Activated CD8-positive, alpha-beta T cell treated with anti-CD3 and anti-CD28 coated beads for 36 hours (primary cell): Measurements from ENCODE around the gene GAA. TPM values are rescaled to one million over a fixed set of nuclear protein-coding genes. Genes with fewer than 3 reads are reported as not detected.

Source experiments
- ATAC-seq: fragments of 200-7000 bp; cut with Tn5 transposase; one replicate; pipeline ENCODE4 v1.10.0; 2021; ENCODE audit warnings: mild to moderate bottlenecking, moderate library complexity
- CTCF ChIA-PET: fragments of 350-600 bp; sonication (Branson Sonifier 250); formaldehyde crosslinking; loops from one replicate; lab custom pipeline; 2021; ENCODE audit warnings: antibody characterized with exemption; lab: Charles Lee
- POLR2A ChIA-PET: fragments of 350-600 bp; sonication (Branson Sonifier 250); formaldehyde crosslinking; loops from one replicate; lab custom pipeline; 2021; ENCODE audit warnings: antibody characterized with exemption; lab: Charles Lee
- DNase-seq: peaks from one replicate; pipeline ENCODE4 v3.0.0-alpha.2; 2020
- H3K27ac Mint-ChIP-seq: one replicate; pipeline ENCODE4 v1.8.0; 2021; ENCODE audit warnings: mild to moderate bottlenecking, mixed read lengths
- H3K27me3 Mint-ChIP-seq: one replicate; pipeline ENCODE4 v1.8.0; 2021; ENCODE audit warnings: mixed read lengths
- H3K36me3 Mint-ChIP-seq: one replicate; pipeline ENCODE4 v1.8.0; 2021; ENCODE audit warnings: low read depth, mixed read lengths
- H3K4me1 Mint-ChIP-seq: one replicate; pipeline ENCODE4 v1.8.0; 2021; ENCODE audit warnings: low read depth, mixed read lengths
- H3K4me3 Mint-ChIP-seq: one replicate; pipeline ENCODE4 v1.8.0; 2021; ENCODE audit warnings: mild to moderate bottlenecking, moderate library complexity, mixed read lengths
- H3K9me3 Mint-ChIP-seq: one replicate; pipeline ENCODE4 v1.8.0; 2021; ENCODE audit warnings: mixed read lengths
- intact Hi-C: fragments of 100-400 bp; cut with micrococcal nuclease; formaldehyde crosslinking; loops from one replicate; pipeline ENCODE4 v1.10.0; 2022
- total RNA-seq, 2 experiments: library from RNA; stranded (reverse); gene quantifications; one replicate each; pipeline ENCODE4 v1.2.3, GENCODE V29; 2021
- TF ChIP-seq, protein P1 (sequence below): fragments of 200-600 bp; IDR thresholded peaks from one replicate; pipeline ENCODE4 v1.8.0; 2022; ENCODE audit warnings: antibody characterized with exemption, mild to moderate bottlenecking

The GAA gene
- total RNA-seq, 2 experiments from 2014 or later: 42.6 to 46.2 TPM

DNA sequence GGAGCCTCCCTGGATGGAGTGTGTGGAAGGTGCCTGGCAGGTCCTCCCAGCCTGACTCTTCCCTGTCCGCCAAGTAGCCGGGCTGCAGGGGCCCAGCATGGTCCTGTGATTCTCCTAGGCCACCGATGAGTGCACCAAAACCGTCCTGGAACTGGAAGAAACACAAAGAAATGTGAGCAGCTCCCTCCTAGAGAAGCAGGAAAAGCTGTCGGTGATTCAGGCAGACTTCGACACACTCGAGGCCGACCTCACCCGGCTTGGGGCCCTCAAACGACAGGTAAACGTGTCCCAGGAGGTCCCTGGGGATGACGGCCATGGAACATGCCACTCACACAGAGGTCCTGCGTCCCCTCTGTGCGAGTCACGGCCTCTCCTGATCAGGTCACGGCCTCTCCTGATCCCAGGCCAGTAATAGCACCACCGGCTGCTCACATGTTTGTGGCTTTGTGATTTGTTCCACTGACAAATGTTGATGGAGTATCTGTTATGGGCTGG lies 4.2 kb upstream of the GAA start:
- no peak overlapping the region for H3K27ac Mint-ChIP-seq
- no peaks in the 10 kb centered on the region for H3K9me3 Mint-ChIP-seq
- peaks cover 2% of the 10 kb centered on the region for H3K36me3 Mint-ChIP-seq
- CTCF ChIA-PET: interaction anchor here (1.6 kb wide), 1 partner anchor 89 kb away, joined by 4 read pairs; no protein-coding TSS in a partner anchor
- intact Hi-C loops: no loop called here
- ATAC-seq: no peak
- H3K4me1 Mint-ChIP-seq: peaks cover 16% of the 10 kb centered on the region
- POLR2A ChIA-PET: no interaction called here
- TF ChIP-seq, protein P1, sequence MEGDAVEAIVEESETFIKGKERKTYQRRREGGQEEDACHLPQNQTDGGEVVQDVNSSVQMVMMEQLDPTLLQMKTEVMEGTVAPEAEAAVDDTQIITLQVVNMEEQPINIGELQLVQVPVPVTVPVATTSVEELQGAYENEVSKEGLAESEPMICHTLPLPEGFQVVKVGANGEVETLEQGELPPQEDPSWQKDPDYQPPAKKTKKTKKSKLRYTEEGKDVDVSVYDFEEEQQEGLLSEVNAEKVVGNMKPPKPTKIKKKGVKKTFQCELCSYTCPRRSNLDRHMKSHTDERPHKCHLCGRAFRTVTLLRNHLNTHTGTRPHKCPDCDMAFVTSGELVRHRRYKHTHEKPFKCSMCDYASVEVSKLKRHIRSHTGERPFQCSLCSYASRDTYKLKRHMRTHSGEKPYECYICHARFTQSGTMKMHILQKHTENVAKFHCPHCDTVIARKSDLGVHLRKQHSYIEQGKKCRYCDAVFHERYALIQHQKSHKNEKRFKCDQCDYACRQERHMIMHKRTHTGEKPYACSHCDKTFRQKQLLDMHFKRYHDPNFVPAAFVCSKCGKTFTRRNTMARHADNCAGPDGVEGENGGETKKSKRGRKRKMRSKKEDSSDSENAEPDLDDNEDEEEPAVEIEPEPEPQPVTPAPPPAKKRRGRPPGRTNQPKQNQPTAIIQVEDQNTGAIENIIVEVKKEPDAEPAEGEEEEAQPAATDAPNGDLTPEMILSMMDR: no peak
- no peak for DNase-seq
- no peak overlapping the region for H3K4me3 Mint-ChIP-seq
- H3K27me3 Mint-ChIP-seq: no peaks in the 10 kb centered on the region

DNA sequence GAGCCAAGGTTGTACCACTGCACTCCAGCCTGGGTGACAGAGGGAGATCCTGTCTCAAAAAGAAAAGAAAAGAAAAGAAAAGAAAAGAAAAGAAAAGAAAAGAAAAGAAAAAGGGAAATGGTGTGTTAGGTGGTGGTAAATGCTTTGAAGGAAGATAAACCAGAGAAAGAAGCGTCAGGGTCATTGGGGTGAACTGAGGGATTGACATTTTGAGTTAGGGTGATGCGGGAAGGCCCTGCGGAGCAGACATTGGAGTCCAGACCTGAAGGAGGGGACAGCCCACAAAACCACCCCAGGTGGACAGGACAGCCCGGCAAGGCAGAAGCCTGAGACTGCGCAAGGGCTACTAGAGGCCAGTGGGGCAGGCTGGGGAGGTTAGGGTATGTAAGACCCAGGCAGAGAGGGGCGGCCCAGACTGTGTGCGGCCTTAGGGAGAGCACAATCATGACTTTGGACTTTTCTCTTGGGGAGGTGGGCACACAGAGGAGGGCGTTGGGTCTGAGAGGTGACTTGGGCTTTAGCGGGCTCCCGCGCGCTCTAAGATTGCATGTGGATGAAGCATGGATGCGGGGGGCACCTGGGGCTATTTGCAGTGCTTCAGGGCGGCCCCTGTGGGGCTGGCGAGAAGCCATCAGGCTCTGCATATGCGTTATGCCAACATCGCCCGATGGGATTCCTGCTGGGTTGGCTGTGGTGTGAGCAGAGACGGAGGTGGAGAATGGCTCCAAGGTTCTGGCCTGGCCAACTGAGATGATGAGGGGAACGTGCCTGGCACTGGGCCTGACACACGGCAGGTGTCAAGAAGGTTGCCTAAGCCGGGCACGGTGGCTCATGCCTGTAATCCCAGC lies 3.3 kb upstream of the GAA start:
- ChIA-PET POLR2A (no interaction called here), CTCF (interaction anchor here (1.6 kb wide), 1 partner anchor 90 kb away, joined by 4 read pairs; no protein-coding TSS in a partner anchor)
- H3K27me3 Mint-ChIP-seq: no peaks in the 10 kb centered on the region
- H3K36me3 Mint-ChIP-seq: peaks cover 2% of the 10 kb centered on the region
- no peaks in the 10 kb centered on the region for H3K9me3 Mint-ChIP-seq
- no peak overlapping the region for H3K27ac Mint-ChIP-seq
- H3K4me1 Mint-ChIP-seq: peaks cover 23% of the 10 kb centered on the region
- intact Hi-C loops: no loop called here
- ATAC-seq (no peak), DNase-seq (no peak)
- TF ChIP-seq, protein P1: no peak
- H3K4me3 Mint-ChIP-seq: no peak overlapping the region

GRCh38 chr17:80099291-80100034 lies 1.9 kb upstream of the GAA start:
- H3K4me3 Mint-ChIP-seq: no peak overlapping the region
- H3K27ac Mint-ChIP-seq: no peak overlapping the region
- POLR2A ChIA-PET: interaction anchor here (0.6 kb wide), 1 partner anchor 17 kb away, joined by 3 read pairs; no protein-coding TSS in a partner anchor

DNA sequence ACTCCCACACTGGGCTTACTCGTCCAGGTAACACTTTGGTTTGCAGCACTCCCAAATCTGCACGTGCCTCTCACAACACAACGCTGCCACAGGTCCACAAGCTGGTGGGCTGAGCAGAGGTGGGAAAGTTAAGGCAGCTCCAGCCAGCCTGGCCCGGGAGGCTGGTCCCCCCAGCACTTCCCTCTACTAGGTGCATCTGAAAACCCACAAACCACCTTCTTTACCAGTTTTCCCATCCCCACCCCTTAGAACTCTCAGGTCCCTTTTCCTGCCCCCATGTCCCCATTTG lies 1.4 kb upstream of the GAA start:
- Mint-ChIP-seq H3K27me3 (no peaks in the 10 kb centered on the region), H3K27ac (no peak overlapping the region), H3K9me3 (no peaks in the 10 kb centered on the region), H3K36me3 (peaks cover 2% of the 10 kb centered on the region), H3K4me1 (peaks cover 29% of the 10 kb centered on the region), H3K4me3 (peak overlapping the region; percentile 71)
- ChIA-PET POLR2A (interaction anchor here (0.6 kb wide), 1 partner anchor 17 kb away, joined by 3 read pairs; no protein-coding TSS in a partner anchor), CTCF (interaction anchor here (1.6 to 2.8 kb wide), 3 partner anchors 8 to 92 kb away, joined by 8 to 21 read pairs (median 15); no protein-coding TSS in a partner anchor)
- TF ChIP-seq, protein P1: no peak
- intact Hi-C loops: no loop called here
- DNase-seq: peak; percentile 11
- no peak for ATAC-seq

More at GRCh38 chr17:80099291-80100034, 1.9 kb upstream of the GAA start:
- CTCF ChIA-PET: interaction anchor here (1.6 to 2.8 kb wide), 3 partner anchors 7 to 91 kb away, joined by 8 to 21 read pairs (median 15); no protein-coding TSS in a partner anchor
- TF ChIP-seq, protein P1: no peak
- H3K36me3 Mint-ChIP-seq: peaks cover 2% of the 10 kb centered on the region
- ATAC-seq (no peak), DNase-seq (no peak)
- H3K9me3 Mint-ChIP-seq: no peaks in the 10 kb centered on the region
- peaks cover 29% of the 10 kb centered on the region for H3K4me1 Mint-ChIP-seq
- intact Hi-C loops: no loop called here
- no peaks in the 10 kb centered on the region for H3K27me3 Mint-ChIP-seq
